Neural cell (in vitro differentiated cells): ENCODE data around the gene KATNA1. TPM values are rescaled to one million over a fixed set of nuclear protein-coding genes. Genes with fewer than 3 reads are reported as not detected.

Source experiments
- H2AFZ ChIP-seq: fragments of 200-600, 300-800 bp; sonication (generic), shearing (Covaris generic); 2 replicates; pipeline ENCODE4 v1.6.0; 2014; ENCODE audit warnings: low read depth, mild to moderate bottlenecking, antibody characterized with exemption, low read length, moderate library complexity
- H3F3A ChIP-seq: fragments of 200-600 bp; shearing (Covaris generic); 2 replicates; pipeline ENCODE4 v1.6.1; 2016; ENCODE audit warnings: mild to moderate bottlenecking, moderate library complexity, mixed read lengths, antibody characterized with exemption, low read length; ENCODE audit not compliant: insufficient read depth, poor library complexity, severe bottlenecking
- H3K27ac ChIP-seq: fragments of 200-600, 300-800 bp; sonication (generic), shearing (Covaris generic); 2 replicates; pipeline ENCODE4 v1.5.1; 2014; ENCODE audit warnings: mild to moderate bottlenecking, low read length, moderate library complexity
- H3K27me3 ChIP-seq: fragments of 300-800, 200-600 bp; sonication (generic), shearing (Covaris generic); 2 replicates; pipeline ENCODE4 v1.6.0; 2014; ENCODE audit warnings: mild to moderate bottlenecking, low read depth, low read length, moderate library complexity; ENCODE audit not compliant: insufficient read depth
- H3K36me3 ChIP-seq: fragments of 300-800, 200-600 bp; sonication (generic), shearing (Covaris generic); 2 replicates; pipeline ENCODE4 v1.5.1; 2014; ENCODE audit warnings: mild to moderate bottlenecking, antibody characterized with exemption, low read length, moderate library complexity; ENCODE audit not compliant: insufficient read depth
- H3K4me2 ChIP-seq: fragments of 300-800, 200-600 bp; sonication (generic), shearing (Covaris generic); 2 replicates; pipeline ENCODE4 v1.6.0; 2014; ENCODE audit warnings: mild to moderate bottlenecking, low read length
- H3K4me3 ChIP-seq: fragments of 300-800, 200-600 bp; sonication (generic), shearing (Covaris generic); 2 replicates; pipeline ENCODE4 v1.5.1; 2014; ENCODE audit warnings: mild to moderate bottlenecking, low read length, moderate library complexity
- H3K79me2 ChIP-seq: fragments of 200-600 bp; shearing (Covaris generic); replicated peaks from 2 replicates; pipeline ENCODE4 v1.6.0; 2014; ENCODE audit warnings: mild to moderate bottlenecking, low read length, moderate library complexity; ENCODE audit not compliant: insufficient read depth
- H3K9ac ChIP-seq: fragments of 300-800, 200-600 bp; sonication (generic), shearing (Covaris generic); 2 replicates; pipeline ENCODE4 v1.6.1; 2016; ENCODE audit warnings: mild to moderate bottlenecking, low read length, mixed read lengths
- H3K9me2 ChIP-seq: fragments of 200-600 bp; shearing (Covaris generic); 2 replicates; pipeline ENCODE4 v1.6.1; 2016; ENCODE audit warnings: mild to moderate bottlenecking, low read length, mixed read lengths; ENCODE audit not compliant: insufficient read depth
- H3K9me3 ChIP-seq: fragments of 200-600, 300-800 bp; sonication (generic), shearing (Covaris generic); 2 replicates; pipeline ENCODE4 v1.6.1; 2016; ENCODE audit warnings: mild to moderate bottlenecking, mixed run types, low read length, moderate library complexity, mixed read lengths
- H4K20me1 ChIP-seq: fragments of 200-600 bp; shearing (Covaris generic); 2 replicates; pipeline ENCODE4 v1.6.1; 2016; ENCODE audit warnings: mild to moderate bottlenecking, mixed run types; ENCODE audit not compliant: insufficient read depth
- EP300 ChIP-seq: fragments of 450-650 bp; conservative IDR thresholded peaks from 2 replicates; pipeline ENCODE4 v1.6.1; 2014; ENCODE audit warnings: antibody characterized with exemption, mild to moderate bottlenecking, moderate library complexity; ENCODE audit not compliant: poor library complexity, severe bottlenecking
- EZH2 ChIP-seq: fragments of 200-600, 300-800 bp; shearing (Covaris generic), sonication (generic); IDR thresholded peaks from 2 replicates; pipeline ENCODE4 v1.6.1; 2014; ENCODE audit warnings: antibody characterized with exemption, low read length, borderline replicate concordance, mild to moderate bottlenecking; ENCODE audit not compliant: insufficient read depth, poor library complexity, severe bottlenecking
- MXI1 ChIP-seq: fragments of 450-650 bp; conservative IDR thresholded peaks from 2 replicates; pipeline ENCODE4 v1.6.1; 2014; ENCODE audit warnings: antibody characterized with exemption, mild to moderate bottlenecking; ENCODE audit not compliant: poor library complexity, severe bottlenecking
- POLR2AphosphoS5 ChIP-seq: IDR thresholded peaks from 2 replicates; pipeline ENCODE4 v1.6.1; 2012
- RAD21 ChIP-seq: fragments of 450-650 bp; conservative IDR thresholded peaks from 2 replicates; pipeline ENCODE4 v1.6.1; 2014; ENCODE audit warnings: antibody characterized with exemption, mild to moderate bottlenecking, moderate library complexity
- SMC3 ChIP-seq: fragments of 450-650 bp; conservative IDR thresholded peaks from 2 replicates; pipeline ENCODE4 v1.6.1; 2014; ENCODE audit warnings: antibody characterized with exemption, mild to moderate bottlenecking, moderate library complexity; ENCODE audit not compliant: poor library complexity
- TAF1 ChIP-seq: IDR thresholded peaks from 2 replicates; pipeline ENCODE4 v1.6.1; 2012; ENCODE audit warnings: low read depth
- polyA plus RNA-seq: library from polyadenylated mRNA; depleted of rRNA; stranded (reverse); fragments of >200 nt; gene quantifications from 2 replicates; pipeline ENCODE4 v1.2.3, GENCODE V29; 2014
- TF ChIP-seq, protein P1 (sequence below): fragments of 450-650 bp; IDR thresholded peaks from 2 replicates; pipeline ENCODE4 v1.5.1; 2014; ENCODE audit warnings: antibody characterized with exemption, mild to moderate bottlenecking, moderate library complexity; ENCODE audit not compliant: poor library complexity, severe bottlenecking
- TF ChIP-seq, protein P2 (sequence below): IDR thresholded peaks from 2 replicates; pipeline ENCODE4 v1.6.1; 2012; ENCODE audit warnings: borderline replicate concordance

KATNA1 gene
- polyA plus RNA-seq, 1 donor from 2014 or later = 23.1 TPM

DNA sequence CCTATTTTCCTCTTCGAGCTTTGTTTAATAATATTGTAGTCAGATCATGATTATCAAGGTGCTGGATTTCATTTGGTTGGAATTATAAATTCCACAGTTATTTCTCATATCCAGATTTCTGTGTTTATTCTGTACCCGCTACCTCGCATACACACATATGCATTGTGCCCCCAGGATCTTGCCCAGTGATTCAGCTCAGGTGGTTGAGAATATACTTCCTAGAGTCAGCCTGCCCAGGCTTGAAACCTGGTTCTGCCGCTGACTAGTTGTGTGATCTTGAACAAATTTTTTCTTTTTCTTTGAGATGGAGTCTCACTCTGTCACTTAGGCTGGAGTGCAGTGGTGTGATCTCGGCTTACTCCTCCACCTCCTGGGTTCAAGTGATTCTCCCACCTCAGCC lies 67.6 kb downstream of the KATNA1 start:
- TF ChIP-seq MXI1 (no peak), POLR2AphosphoS5 (no peak), TAF1 (no peak), EP300 (no peak), RAD21 (no peak), EZH2 (no peak), SMC3 (no peak)
- TF ChIP-seq, protein P1, sequence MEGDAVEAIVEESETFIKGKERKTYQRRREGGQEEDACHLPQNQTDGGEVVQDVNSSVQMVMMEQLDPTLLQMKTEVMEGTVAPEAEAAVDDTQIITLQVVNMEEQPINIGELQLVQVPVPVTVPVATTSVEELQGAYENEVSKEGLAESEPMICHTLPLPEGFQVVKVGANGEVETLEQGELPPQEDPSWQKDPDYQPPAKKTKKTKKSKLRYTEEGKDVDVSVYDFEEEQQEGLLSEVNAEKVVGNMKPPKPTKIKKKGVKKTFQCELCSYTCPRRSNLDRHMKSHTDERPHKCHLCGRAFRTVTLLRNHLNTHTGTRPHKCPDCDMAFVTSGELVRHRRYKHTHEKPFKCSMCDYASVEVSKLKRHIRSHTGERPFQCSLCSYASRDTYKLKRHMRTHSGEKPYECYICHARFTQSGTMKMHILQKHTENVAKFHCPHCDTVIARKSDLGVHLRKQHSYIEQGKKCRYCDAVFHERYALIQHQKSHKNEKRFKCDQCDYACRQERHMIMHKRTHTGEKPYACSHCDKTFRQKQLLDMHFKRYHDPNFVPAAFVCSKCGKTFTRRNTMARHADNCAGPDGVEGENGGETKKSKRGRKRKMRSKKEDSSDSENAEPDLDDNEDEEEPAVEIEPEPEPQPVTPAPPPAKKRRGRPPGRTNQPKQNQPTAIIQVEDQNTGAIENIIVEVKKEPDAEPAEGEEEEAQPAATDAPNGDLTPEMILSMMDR = no peak
- TF ChIP-seq, protein P2, sequence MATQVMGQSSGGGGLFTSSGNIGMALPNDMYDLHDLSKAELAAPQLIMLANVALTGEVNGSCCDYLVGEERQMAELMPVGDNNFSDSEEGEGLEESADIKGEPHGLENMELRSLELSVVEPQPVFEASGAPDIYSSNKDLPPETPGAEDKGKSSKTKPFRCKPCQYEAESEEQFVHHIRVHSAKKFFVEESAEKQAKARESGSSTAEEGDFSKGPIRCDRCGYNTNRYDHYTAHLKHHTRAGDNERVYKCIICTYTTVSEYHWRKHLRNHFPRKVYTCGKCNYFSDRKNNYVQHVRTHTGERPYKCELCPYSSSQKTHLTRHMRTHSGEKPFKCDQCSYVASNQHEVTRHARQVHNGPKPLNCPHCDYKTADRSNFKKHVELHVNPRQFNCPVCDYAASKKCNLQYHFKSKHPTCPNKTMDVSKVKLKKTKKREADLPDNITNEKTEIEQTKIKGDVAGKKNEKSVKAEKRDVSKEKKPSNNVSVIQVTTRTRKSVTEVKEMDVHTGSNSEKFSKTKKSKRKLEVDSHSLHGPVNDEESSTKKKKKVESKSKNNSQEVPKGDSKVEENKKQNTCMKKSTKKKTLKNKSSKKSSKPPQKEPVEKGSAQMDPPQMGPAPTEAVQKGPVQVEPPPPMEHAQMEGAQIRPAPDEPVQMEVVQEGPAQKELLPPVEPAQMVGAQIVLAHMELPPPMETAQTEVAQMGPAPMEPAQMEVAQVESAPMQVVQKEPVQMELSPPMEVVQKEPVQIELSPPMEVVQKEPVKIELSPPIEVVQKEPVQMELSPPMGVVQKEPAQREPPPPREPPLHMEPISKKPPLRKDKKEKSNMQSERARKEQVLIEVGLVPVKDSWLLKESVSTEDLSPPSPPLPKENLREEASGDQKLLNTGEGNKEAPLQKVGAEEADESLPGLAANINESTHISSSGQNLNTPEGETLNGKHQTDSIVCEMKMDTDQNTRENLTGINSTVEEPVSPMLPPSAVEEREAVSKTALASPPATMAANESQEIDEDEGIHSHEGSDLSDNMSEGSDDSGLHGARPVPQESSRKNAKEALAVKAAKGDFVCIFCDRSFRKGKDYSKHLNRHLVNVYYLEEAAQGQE = no peak

DNA sequence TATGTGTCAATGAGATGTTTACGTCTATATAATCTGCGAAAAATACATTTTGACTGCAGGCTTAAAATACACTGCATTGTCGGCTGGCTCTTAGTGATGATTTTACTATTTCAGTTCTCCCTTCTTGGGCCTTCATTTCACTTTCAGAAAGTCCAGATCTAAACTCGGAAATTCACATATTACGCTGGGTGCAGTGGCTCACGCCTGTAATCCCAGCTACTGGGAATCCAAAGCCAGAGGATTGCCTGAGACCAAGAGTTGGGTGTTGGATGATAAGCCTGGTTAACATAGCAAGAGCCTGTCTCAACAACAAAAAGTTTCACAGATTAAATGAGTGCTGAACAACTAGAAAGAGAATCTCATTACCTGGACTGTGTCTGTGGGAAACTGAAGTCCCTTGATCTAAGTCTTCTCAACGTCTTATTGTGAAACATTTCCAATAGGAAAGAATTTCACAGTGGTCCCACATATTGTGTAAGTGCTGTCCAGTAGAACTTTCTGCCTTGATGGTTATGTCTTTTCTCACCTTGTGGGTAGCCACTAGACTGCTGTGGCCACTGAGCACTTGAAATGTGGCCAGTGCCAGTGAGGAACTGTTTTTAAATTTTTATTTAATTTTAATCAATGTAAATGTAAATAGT lies 80.4 kb downstream of the KATNA1 start:
- H3K4me3 ChIP-seq = peak overlapping the region; percentile 99
- H3F3A ChIP-seq = no peaks in the 10 kb centered on the region
- no peak overlapping the region for H2AFZ ChIP-seq
- H3K27me3 ChIP-seq = peaks cover 10% of the 10 kb centered on the region
- H3K4me2 ChIP-seq = peak overlapping the region; percentile 54
- no peaks in the 10 kb centered on the region for H3K9me3 ChIP-seq
- no peak overlapping the region for H3K9ac ChIP-seq
- no peak overlapping the region for H3K27ac ChIP-seq
- no peaks in the 10 kb centered on the region for H3K9me2 ChIP-seq
- TF ChIP-seq, protein P1 = no peak
- no peak for TF ChIP-seq TAF1
- TF ChIP-seq, protein P2 = no peak
- no peak for TF ChIP-seq POLR2AphosphoS5
- no peak for TF ChIP-seq RAD21
- TF ChIP-seq EP300 = no peak
- TF ChIP-seq MXI1 = no peak
- no peak for TF ChIP-seq SMC3
- TF ChIP-seq EZH2 = no peak
- peaks cover 33% of the 10 kb centered on the region for H3K79me2 ChIP-seq
- peaks cover 6% of the 10 kb centered on the region for H4K20me1 ChIP-seq
- no peaks in the 10 kb centered on the region for H3K36me3 ChIP-seq

More for the DNA sequence above, 67.6 kb downstream of the KATNA1 start:
- Histone ChIP-seq H3F3A (no peaks in the 10 kb centered on the region), H3K36me3 (peaks cover 5% of the 10 kb centered on the region), H3K9me3 (no peaks in the 10 kb centered on the region), H3K4me3 (no peak overlapping the region), H3K9ac (no peak overlapping the region), H3K9me2 (no peaks in the 10 kb centered on the region), H3K27ac (no peak overlapping the region), H3K4me2 (no peak overlapping the region), H2AFZ (no peak overlapping the region), H3K27me3 (no peaks in the 10 kb centered on the region), H4K20me1 (no peaks in the 10 kb centered on the region), H3K79me2 (no peaks in the 10 kb centered on the region)
